Right atrium auricular region (tissue), 2 donors: ENCODE measurements around the gene PAPSS1. TPM values are rescaled to one million over a fixed set of nuclear protein-coding genes. Genes with fewer than 3 reads are reported as not detected.

Source experiments
- DNase-seq: peaks from one replicate; pipeline ENCODE4 v3.0.0-alpha.2; 2019; ENCODE audit warnings: low spot score
- H3K27ac ChIP-seq, 2 donors: fragments of 200-600 bp; sonication (generic); 1 replicate in 1 of 2; 2 replicates in 1 of 2; pipeline ENCODE4 v1.5.1; 2016 to 2019
- H3K27me3 ChIP-seq, 2 donors: fragments of 200-600 bp; sonication (generic); one replicate each; pipeline versions ENCODE4 v1.5.1 to v1.6.0; 2017 to 2019
- H3K36me3 ChIP-seq: fragments of 200-600 bp; sonication (generic); one replicate; pipeline ENCODE4 v1.5.1; 2016
- H3K4me1 ChIP-seq, 2 donors: fragments of 200-600 bp; sonication (generic); one replicate each; pipeline versions ENCODE4 v1.5.1 to v1.6.0; 2017 to 2019
- H3K4me3 ChIP-seq, 2 donors: fragments of 200-600 bp; sonication (generic); 1 replicate in 1 of 2; 2 replicates in 1 of 2; pipeline ENCODE4 v1.5.1; 2017 to 2019; ENCODE audit warnings: mild to moderate bottlenecking in 1 of 2, moderate library complexity in 1 of 2
- H3K9me3 ChIP-seq, 2 donors: fragments of 200-600 bp; sonication (generic); one replicate each; pipeline ENCODE4 v1.5.1; 2019
- CTCF ChIP-seq, 2 donors: fragments of 200-600 bp; sonication (generic); IDR thresholded peaks; one replicate each; pipeline ENCODE4 v1.5.1; 2019; ENCODE audit warnings: antibody characterized with exemption in 2 of 2
- total RNA-seq, 2 donors: library from RNA; depleted of rRNA; stranded (reverse); fragments of >200 nt; gene quantifications; one replicate each; pipeline ENCODE4 v1.1.0, GENCODE V29; 2016

The PAPSS1 gene
- total RNA-seq, 2 donors from 2014 or later, result 10.5 to 14.3 TPM

- Histone ChIP-seq H3K36me3 (peaks cover 4% of the 10 kb centered on the region), H3K27ac (no peak overlapping the region)
- no peak for TF ChIP-seq CTCF (IDR thresholded peaks at IDR 0.05)
Measured at GRCh38 chr4:107689912-107690587, 30.0 kb downstream of the PAPSS1 start.

GRCh38 chr4:107688421-107688820, 31.6 kb downstream of the PAPSS1 start:
- H3K4me1 ChIP-seq, result no peaks in the 10 kb centered on the region
- H3K27me3 ChIP-seq, result no peaks in the 10 kb centered on the region
- H3K4me3 ChIP-seq, result no peak overlapping the region
- no peak for TF ChIP-seq CTCF (IDR thresholded peaks at IDR 0.05)
- no peaks in the 10 kb centered on the region for H3K9me3 ChIP-seq
- DNase-seq, result no peak
- H3K36me3 ChIP-seq, result no peaks in the 10 kb centered on the region
- H3K27ac ChIP-seq, result no peak overlapping the region

More at GRCh38 chr4:107689912-107690587, 30.0 kb downstream of the PAPSS1 start:
- H3K4me1 ChIP-seq, result no peaks in the 10 kb centered on the region
- H3K4me3 ChIP-seq, result no peak overlapping the region
- H3K27me3 ChIP-seq, result no peaks in the 10 kb centered on the region
- H3K9me3 ChIP-seq, result no peaks in the 10 kb centered on the region
- no peak for DNase-seq

- no peak overlapping the region for H3K4me3 ChIP-seq
- no peak for TF ChIP-seq CTCF (IDR thresholded peaks at IDR 0.05)
- no peak overlapping the region for H3K27ac ChIP-seq
- H3K36me3 ChIP-seq, result peaks cover 5% of the 10 kb centered on the region
- no peak for DNase-seq
- H3K9me3 ChIP-seq, result no peaks in the 10 kb centered on the region
- no peaks in the 10 kb centered on the region for H3K4me1 ChIP-seq
- H3K27me3 ChIP-seq, result no peaks in the 10 kb centered on the region
Measured at GRCh38 chr4:107685740-107686139, 34.3 kb downstream of the PAPSS1 start.

GRCh38 chr4:107683873-107684272, 36.2 kb downstream of the PAPSS1 start:
- DNase-seq, result no peak
- Histone ChIP-seq H3K36me3 (peaks cover 5% of the 10 kb centered on the region), H3K4me1 (no peaks in the 10 kb centered on the region), H3K27me3 (no peaks in the 10 kb centered on the region), H3K4me3 (no peak overlapping the region), H3K27ac (no peak overlapping the region), H3K9me3 (no peaks in the 10 kb centered on the region)
- no peak for TF ChIP-seq CTCF (IDR thresholded peaks at IDR 0.05)

GRCh38 chr4:107682306-107682705, 37.7 kb downstream of the PAPSS1 start:
- Histone ChIP-seq H3K4me3 (no peak overlapping the region), H3K9me3 (no peaks in the 10 kb centered on the region), H3K27ac (no peak overlapping the region), H3K27me3 (no peaks in the 10 kb centered on the region), H3K36me3 (peaks cover 5% of the 10 kb centered on the region), H3K4me1 (no peaks in the 10 kb centered on the region)
- no peak for DNase-seq
- TF ChIP-seq CTCF (IDR thresholded peaks at IDR 0.05), result no peak

- H3K27ac ChIP-seq, result no peak overlapping the region
- H3K4me3 ChIP-seq, result no peak overlapping the region
- H3K36me3 ChIP-seq, result no peaks in the 10 kb centered on the region
- peaks cover 0 to 12% of the 10 kb centered on the region in 2 donors for H3K4me1 ChIP-seq
- no peak for TF ChIP-seq CTCF (IDR thresholded peaks at IDR 0.05)
- H3K9me3 ChIP-seq, result no peaks in the 10 kb centered on the region
- no peaks in the 10 kb centered on the region for H3K27me3 ChIP-seq
- DNase-seq, result no peak
Measured at GRCh38 chr4:107669068-107669467, 51.0 kb downstream of the PAPSS1 start.
